HEK293 (cell line): ENCODE data around the gene SLA2.

ENCODE experiments used
- CTCF ChIA-PET: fragments of 350-600 bp; formaldehyde crosslinking; extraction: SDS; loops from one replicate; lab custom pipeline; 2021; ENCODE audit warnings: antibody characterized with exemption; lab: Yijun Ruan, JAX
- POLR2A ChIA-PET: fragments of 300-600 bp; formaldehyde crosslinking; extraction: SDS; loops from one replicate; lab custom pipeline; 2020; ENCODE audit warnings: antibody characterized with exemption, inconsistent platforms; lab: Yijun Ruan, JAX
- H3K27ac ChIP-seq: fragments of 200-500 bp; sonication (Bioruptor generic); 2 replicates; pipeline ENCODE4 v1.5.1; 2014; ENCODE audit warnings: low read depth, low read length, control low read depth, inconsistent platforms; ENCODE audit errors: extremely low read depth
- H3K36me3 ChIP-seq, 2 experiments: fragments of 200-500 bp in 1 of 2; sonication (Bioruptor generic) in 1 of 2; 1 replicate in 1 of 2; 2 replicates in 1 of 2; pipeline ENCODE4 v1.5.1; 2014 to 2017; ENCODE audit warnings: inconsistent platforms in 2 of 2, low read length in 2 of 2; ENCODE audit not compliant: control insufficient read depth in 2 of 2, insufficient read depth in 1 of 2
- H3K4me1 ChIP-seq: fragments of 200-500 bp; sonication (Bioruptor generic); 2 replicates; pipeline ENCODE4 v1.5.1; 2014; ENCODE audit warnings: mild to moderate bottlenecking, low read length, inconsistent platforms; ENCODE audit not compliant: control insufficient read depth, insufficient read depth
- H3K4me3 ChIP-seq: 2 replicates; pipeline ENCODE4 v1.5.1; 2011; ENCODE audit warnings: low read depth, mild to moderate bottlenecking, control low read depth, low read length, moderate library complexity
- H3K9me3 ChIP-seq: fragments of 200-500 bp; sonication (Bioruptor generic); 2 replicates; pipeline ENCODE4 v1.5.1; 2014; ENCODE audit warnings: low read depth, low read length, inconsistent platforms; ENCODE audit not compliant: control insufficient read depth, insufficient read depth
- CTCF ChIP-seq: fragments of 450-650 bp; formaldehyde crosslinking; IDR thresholded peaks from 2 replicates; pipeline ENCODE4 v1.5.1; 2016; ENCODE audit warnings: missing biosample characterization, missing genetic modification characterization
- FEZF1 ChIP-seq: fragments of 450-650 bp; formaldehyde crosslinking; IDR thresholded peaks from 2 replicates; pipeline ENCODE4 v1.5.1; 2016; ENCODE audit warnings: missing biosample characterization, missing genetic modification characterization
- GLIS1 ChIP-seq: fragments of 450-650 bp; formaldehyde crosslinking; IDR thresholded peaks from 2 replicates; pipeline ENCODE4 v1.5.1; 2016; ENCODE audit warnings: missing biosample characterization, missing genetic modification characterization
- PATZ1 ChIP-seq: fragments of 450-650 bp; formaldehyde crosslinking; IDR thresholded peaks from 2 replicates; pipeline ENCODE4 v1.5.1; 2016; ENCODE audit warnings: missing biosample characterization, missing genetic modification characterization
- PRDM6 ChIP-seq: fragments of 450-650 bp; formaldehyde crosslinking; IDR thresholded peaks from 2 replicates; pipeline ENCODE4 v1.5.1; 2017; ENCODE audit warnings: missing biosample characterization, missing genetic modification characterization
- SCRT1 ChIP-seq: fragments of 450-650 bp; formaldehyde crosslinking; IDR thresholded peaks from 2 replicates; pipeline ENCODE4 v1.5.1; 2016; ENCODE audit warnings: missing biosample characterization, missing genetic modification characterization, borderline replicate concordance
- SCRT2 ChIP-seq: fragments of 450-650 bp; formaldehyde crosslinking; IDR thresholded peaks from 2 replicates; pipeline ENCODE4 v1.5.1; 2016; ENCODE audit warnings: missing biosample characterization, missing genetic modification characterization
- SP2 ChIP-seq: fragments of 450-650 bp; formaldehyde crosslinking; IDR thresholded peaks from 2 replicates; pipeline ENCODE4 v1.5.1; 2016; ENCODE audit warnings: missing biosample characterization, missing genetic modification characterization
- TCF7L2 ChIP-seq: IDR thresholded peaks from 2 replicates; pipeline ENCODE4 v1.6.1; 2011; ENCODE audit warnings: low read depth, mild to moderate bottlenecking, inconsistent platforms, low read length, moderate library complexity, borderline replicate concordance
- WT1 ChIP-seq: fragments of 450-650 bp; formaldehyde crosslinking; IDR thresholded peaks from 2 replicates; pipeline ENCODE4 v1.5.1; 2016; ENCODE audit warnings: missing biosample characterization, missing genetic modification characterization
- ZBTB26 ChIP-seq: fragments of 450-650 bp; formaldehyde crosslinking; optimal IDR thresholded peaks from 2 replicates; pipeline ENCODE3; 2016; ENCODE audit warnings: missing biosample characterization, mild to moderate bottlenecking, missing genetic modification characterization
- ZIC2 ChIP-seq: fragments of 450-650 bp; formaldehyde crosslinking; IDR thresholded peaks from 2 replicates; pipeline ENCODE4 v1.5.1; 2016; ENCODE audit warnings: missing biosample characterization, missing genetic modification characterization
- ZNF114 ChIP-seq: fragments of 450-650 bp; formaldehyde crosslinking; IDR thresholded peaks from 2 replicates; pipeline ENCODE4 v1.5.0; 2017; ENCODE audit warnings: missing biosample characterization, missing genetic modification characterization
- ZNF184 ChIP-seq: fragments of 450-650 bp; IDR thresholded peaks from 2 replicates; pipeline ENCODE4 v1.5.1; 2018; ENCODE audit warnings: missing biosample characterization, mild to moderate bottlenecking, missing genetic modification characterization
- ZNF473 ChIP-seq: fragments of 450-650 bp; formaldehyde crosslinking; IDR thresholded peaks from 2 replicates; pipeline ENCODE4 v1.5.1; 2017; ENCODE audit warnings: missing biosample characterization, missing genetic modification characterization
- ZNF529 ChIP-seq: fragments of 450-650 bp; formaldehyde crosslinking; IDR thresholded peaks from 2 replicates; pipeline ENCODE4 v1.5.1; 2017; ENCODE audit warnings: missing genetic modification characterization, missing biosample characterization; ENCODE audit not compliant: insufficient replicate concordance
- ZNF629 ChIP-seq: fragments of 450-650 bp; formaldehyde crosslinking; IDR thresholded peaks from 2 replicates; pipeline ENCODE4 v1.5.1; 2017; ENCODE audit warnings: missing biosample characterization, missing genetic modification characterization
- ZNF654 ChIP-seq: fragments of 450-650 bp; formaldehyde crosslinking; IDR thresholded peaks from 2 replicates; pipeline ENCODE4 v1.5.1; 2016; ENCODE audit warnings: low read depth, missing biosample characterization, missing genetic modification characterization
- ZNF658 ChIP-seq: fragments of 450-650 bp; formaldehyde crosslinking; IDR thresholded peaks from 2 replicates; pipeline ENCODE4; 2016; ENCODE audit warnings: missing biosample characterization, missing genetic modification characterization
- ZNF776 ChIP-seq: fragments of 450-650 bp; formaldehyde crosslinking; IDR thresholded peaks from 2 replicates; pipeline ENCODE4 v1.5.0; 2017; ENCODE audit warnings: missing biosample characterization, missing genetic modification characterization, borderline replicate concordance
- TF ChIP-seq, protein P1 (sequence below): fragments of 450-650 bp; formaldehyde crosslinking; IDR thresholded peaks from 2 replicates; pipeline ENCODE4 v1.5.1; 2016; ENCODE audit warnings: missing biosample characterization, missing genetic modification characterization
- TF ChIP-seq, protein P2 (sequence below): fragments of 450-650 bp; formaldehyde crosslinking; IDR thresholded peaks from 2 replicates; pipeline ENCODE4 v1.5.1; 2016; ENCODE audit warnings: missing biosample characterization, missing genetic modification characterization

Gene SLA2

GRCh38 chr20:36591854-36592641, 53.9 kb downstream of the SLA2 start (continued):
- TF ChIP-seq, protein P1, sequence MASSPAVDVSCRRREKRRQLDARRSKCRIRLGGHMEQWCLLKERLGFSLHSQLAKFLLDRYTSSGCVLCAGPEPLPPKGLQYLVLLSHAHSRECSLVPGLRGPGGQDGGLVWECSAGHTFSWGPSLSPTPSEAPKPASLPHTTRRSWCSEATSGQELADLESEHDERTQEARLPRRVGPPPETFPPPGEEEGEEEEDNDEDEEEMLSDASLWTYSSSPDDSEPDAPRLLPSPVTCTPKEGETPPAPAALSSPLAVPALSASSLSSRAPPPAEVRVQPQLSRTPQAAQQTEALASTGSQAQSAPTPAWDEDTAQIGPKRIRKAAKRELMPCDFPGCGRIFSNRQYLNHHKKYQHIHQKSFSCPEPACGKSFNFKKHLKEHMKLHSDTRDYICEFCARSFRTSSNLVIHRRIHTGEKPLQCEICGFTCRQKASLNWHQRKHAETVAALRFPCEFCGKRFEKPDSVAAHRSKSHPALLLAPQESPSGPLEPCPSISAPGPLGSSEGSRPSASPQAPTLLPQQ (tag by site-specific recombination): peak; percentile 70; the same call in 1 of the 2 replicates
- peak; percentile 27 for TF ChIP-seq ZNF529 (tag by site-specific recombination)
- peak; percentile 40; the same call in 1 of the 2 replicates for TF ChIP-seq TCF7L2
- peak; percentile 71; the same call in 1 of the 2 replicates for TF ChIP-seq ZNF184 (tag by site-specific recombination)
- peak; percentile 88 for TF ChIP-seq FEZF1 (tag by site-specific recombination)
- TF ChIP-seq CTCF (tag by site-specific recombination): peak; percentile 56
- no peak for TF ChIP-seq ZNF658 (tag by site-specific recombination)
- peak; percentile 50 for TF ChIP-seq ZIC2 (tag by site-specific recombination)
- peak; percentile 62 for TF ChIP-seq ZNF629 (tag by site-specific recombination)
- TF ChIP-seq ZNF473 (tag by site-specific recombination): no peak
- peak; percentile 76 for TF ChIP-seq PRDM6 (tag by site-specific recombination)
- peak; percentile 39 for TF ChIP-seq ZNF654 (tag by site-specific recombination)
- TF ChIP-seq PATZ1 (tag by site-specific recombination): 0 out of 2 replicates have a peak, but pooled peaks have one; percentile 35
- TF ChIP-seq GLIS1 (tag by site-specific recombination): peak; percentile 87
- TF ChIP-seq WT1 (tag by site-specific recombination): no peak
- TF ChIP-seq SP2: no peak
- no peak for TF ChIP-seq ZBTB26 (tag by site-specific recombination)

GRCh38 chr20:36591281-36591680, 54.7 kb downstream of the SLA2 start:
- Histone ChIP-seq H3K9me3 (no peaks in the 10 kb centered on the region), H3K27ac (no peak overlapping the region), H3K36me3 (peaks cover 0 to 60% of the 10 kb centered on the region in 2 experiments; a peak in 2 of 3 replicates), H3K4me1 (peaks cover 3% of the 10 kb centered on the region; the same call in 1 of the 2 replicates), H3K4me3 (no peak overlapping the region)
- POLR2A ChIA-PET: interaction anchor here (0.6 to 2.2 kb wide), 3 partner anchors 18 to 103 kb away, joined by 3 to 8 read pairs (median 4); partner anchors contain the start of gene TGIF2
- CTCF ChIA-PET: interaction anchor here (0.6 to 2.1 kb wide), 3 partner anchors 14 to 311 kb away, joined by 4 to 13 read pairs (median 6); partner anchors contain the start of gene RAB5IF
- TF ChIP-seq ZNF776 (tag by site-specific recombination): no peak
- no peak for TF ChIP-seq ZNF114 (tag by site-specific recombination)
- TF ChIP-seq SCRT2 (tag by site-specific recombination): 0 out of 2 replicates have a peak, but pooled peaks have one; percentile 9
- TF ChIP-seq SCRT1 (tag by site-specific recombination): 0 out of 2 replicates have a peak, but pooled peaks have one; percentile 1
- no peak for TF ChIP-seq PRDM6 (tag by site-specific recombination)
- TF ChIP-seq, protein P2, sequence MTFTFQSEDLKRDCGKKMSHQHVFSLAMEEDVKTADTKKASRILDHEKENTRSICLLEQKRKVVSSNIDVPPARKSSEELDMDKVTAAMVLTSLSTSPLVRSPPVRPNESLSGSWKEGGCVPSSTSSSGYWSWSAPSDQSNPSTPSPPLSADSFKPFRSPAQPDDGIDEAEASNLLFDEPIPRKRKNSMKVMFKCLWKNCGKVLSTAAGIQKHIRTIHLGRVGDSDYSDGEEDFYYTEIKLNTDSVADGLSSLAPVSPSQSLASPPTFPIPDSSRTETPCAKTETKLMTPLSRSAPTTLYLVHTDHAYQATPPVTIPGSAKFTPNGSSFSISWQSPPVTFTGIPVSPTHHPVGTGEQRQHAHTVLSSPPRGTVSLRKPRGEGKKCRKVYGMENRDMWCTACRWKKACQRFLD: no peak
